Stimulated activated CD4-positive, alpha-beta T cell treated with anti-CD3 and anti-CD28 coated beads, Interleukin-1b, Interleukin-23, amount 100 ng/mL, for 24 hours (primary cell): ENCODE data around the gene SFXN2.
"Not testable (repeated sequence)": the region's sequence is repeated elsewhere in the genome, so short reads cannot be mapped to it uniquely, and the experiment has no call there.

Source experiments
- DNase-seq, 4 experiments: peaks; one replicate each; pipeline ENCODE4 v3.0.0-alpha.2; 2020; ENCODE audit warnings: low read depth in 4 of 4, low spot score in 1 of 4

The SFXN2 gene

GRCh38 chr10:102679596-102679995 lies 34.8 kb upstream of the SFXN2 start:
- no peak for DNase-seq

DNA sequence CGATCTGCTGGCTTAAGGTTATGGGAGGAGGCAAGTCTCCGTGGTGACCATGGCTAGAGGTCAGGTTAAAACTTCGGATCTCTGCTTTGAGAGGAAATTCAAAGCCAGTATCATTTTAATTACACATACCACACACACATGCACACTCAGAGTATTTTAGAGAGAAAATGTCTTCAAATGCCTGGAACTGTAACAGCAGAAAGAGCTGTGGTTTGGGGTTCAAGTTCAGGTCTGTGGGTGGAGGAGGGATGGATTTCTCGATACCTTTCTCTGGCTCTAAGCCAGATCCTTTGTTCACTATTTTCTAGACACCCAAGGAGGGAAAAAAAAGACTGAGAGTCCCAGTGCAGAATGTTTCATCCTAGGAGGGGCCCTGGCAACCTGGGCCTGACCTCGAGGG lies 32.7 kb upstream of the SFXN2 start:
- no peak for DNase-seq

GRCh38 chr10:102682416-102682815 lies 32.0 kb upstream of the SFXN2 start:
- no peak for DNase-seq

GRCh38 chr10:102682981-102683380 lies 31.5 kb upstream of the SFXN2 start:
- no peak for DNase-seq

DNA sequence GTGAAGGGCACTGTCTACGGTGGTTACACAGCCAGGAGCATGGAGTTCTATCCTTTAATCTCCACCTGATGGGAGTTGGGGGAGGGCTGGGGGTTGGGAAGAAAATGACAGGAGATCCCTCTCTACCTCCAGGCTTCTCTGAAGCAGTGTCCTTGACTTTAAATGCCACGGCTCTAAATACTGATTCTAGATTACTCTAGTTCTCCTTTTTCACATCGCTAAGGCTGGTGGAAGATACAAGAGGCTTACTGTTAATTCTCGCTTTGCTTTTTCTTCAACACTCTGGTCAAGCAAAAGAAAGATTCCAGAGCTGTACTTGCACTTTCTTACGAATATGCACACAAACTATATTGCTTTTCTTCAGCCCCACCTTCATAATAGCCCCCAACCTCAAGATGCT lies 30.7 kb upstream of the SFXN2 start:
- DNase-seq: no peak

- DNase-seq: no peak
Measured at GRCh38 chr10:102691285-102692066, 23.0 kb upstream of the SFXN2 start.

DNA sequence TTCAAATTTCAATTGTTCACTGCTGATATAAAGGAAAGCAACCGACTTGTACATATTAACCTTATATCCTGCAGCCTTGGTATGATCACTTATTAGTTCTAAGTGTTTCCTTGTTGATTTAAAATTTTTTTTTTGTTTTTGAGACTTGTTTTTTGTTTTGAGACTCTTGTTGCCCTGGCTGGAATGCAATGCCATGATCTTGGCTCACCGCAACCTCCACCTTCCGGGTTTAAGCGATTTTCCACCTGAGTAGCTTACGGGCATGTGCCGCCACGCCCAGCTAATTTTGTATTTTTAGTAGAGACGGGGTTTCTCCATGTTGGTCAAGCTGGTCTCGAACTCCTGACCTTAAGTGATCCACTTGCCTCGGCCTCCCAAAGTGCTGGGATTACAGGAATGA lies 19.0 kb upstream of the SFXN2 start:
- DNase-seq: not testable (repeated sequence)

GRCh38 chr10:102696736-102697135 lies 17.7 kb upstream of the SFXN2 start:
- no peak for DNase-seq

GRCh38 chr10:102698894-102699293 lies 15.5 kb upstream of the SFXN2 start:
- DNase-seq: no peak

- DNase-seq: no peak
Measured at GRCh38 chr10:102701272-102701671, 13.2 kb upstream of the SFXN2 start.

DNA sequence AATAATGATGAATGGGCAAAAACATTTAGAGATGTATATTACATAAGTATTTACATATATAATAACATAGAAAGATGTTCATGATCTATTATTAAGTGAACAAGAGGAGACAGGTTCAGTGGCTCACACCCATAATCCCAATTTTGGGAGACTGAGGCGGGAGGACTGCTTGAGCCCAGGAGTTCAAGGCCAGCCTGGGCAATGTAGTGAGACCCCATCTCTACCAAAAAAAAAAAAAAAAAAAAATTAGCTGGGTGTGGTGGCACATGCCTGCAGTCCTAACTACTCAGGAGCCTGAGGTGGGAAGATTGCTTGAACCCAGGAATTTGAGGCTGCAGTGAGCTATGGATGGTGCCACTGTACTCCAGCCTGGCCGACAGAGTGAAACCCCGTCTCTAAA lies 12.6 kb upstream of the SFXN2 start:
- no peak for DNase-seq

DNA sequence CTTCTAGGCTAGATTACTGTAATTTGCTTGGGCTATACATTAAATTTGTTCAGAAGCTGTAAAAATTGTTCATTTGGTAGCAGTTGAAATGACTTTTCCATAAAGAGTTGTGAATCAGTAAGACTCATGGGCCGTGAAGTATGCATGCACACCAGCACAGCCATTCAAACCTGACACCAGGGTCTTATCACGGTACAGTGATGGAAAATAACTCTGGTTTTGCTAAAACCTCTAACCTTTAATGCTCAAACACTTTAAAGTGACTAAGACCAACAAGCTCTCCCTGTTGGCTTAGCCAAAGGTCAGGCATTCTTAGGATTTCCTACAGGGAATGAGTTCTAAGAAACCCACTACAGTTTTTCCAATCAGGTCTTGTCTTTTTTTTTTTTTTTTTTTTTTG lies 11.7 kb upstream of the SFXN2 start:
- DNase-seq: no peak

DNA sequence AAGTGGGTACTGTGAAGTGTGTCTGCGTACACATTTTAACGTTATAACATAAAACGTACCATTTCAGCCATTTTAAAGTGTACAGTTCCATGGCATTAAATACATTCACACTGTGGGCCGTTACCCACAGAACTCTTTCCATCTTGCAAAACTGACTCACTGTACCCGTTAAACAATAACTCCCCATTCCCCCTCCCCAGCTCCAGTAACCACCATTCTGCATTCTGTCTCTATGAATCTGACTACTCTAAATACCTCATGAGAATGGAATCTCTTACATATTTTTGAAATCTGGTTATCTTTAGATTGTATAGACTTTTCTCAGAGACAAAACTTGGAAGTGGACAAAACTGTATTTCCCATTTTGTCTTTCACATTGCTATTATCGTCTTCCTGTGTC lies 9.5 kb upstream of the SFXN2 start:
- DNase-seq: no peak

- DNase-seq: no peak
Measured at GRCh38 chr10:102705531-102705930, 8.9 kb upstream of the SFXN2 start.

DNA sequence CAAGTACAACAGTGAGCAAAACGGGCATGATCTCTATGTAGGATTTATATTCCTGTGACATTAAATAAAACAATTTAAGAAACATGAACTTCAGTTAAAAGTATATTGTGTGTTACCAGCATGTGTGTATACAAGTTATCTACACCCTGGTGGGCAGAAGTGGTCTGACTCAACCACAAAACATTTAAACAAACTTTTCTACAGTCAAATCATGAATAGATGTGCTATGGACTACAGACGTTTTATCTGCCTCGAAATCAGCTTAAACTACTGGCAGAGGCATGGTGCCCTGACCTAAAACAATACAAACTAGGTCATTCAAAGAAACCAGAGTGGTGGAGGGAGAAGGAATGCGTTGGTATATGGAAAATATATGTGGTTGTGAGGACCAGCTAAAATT lies 3.8 kb upstream of the SFXN2 start:
- DNase-seq: no peak

GRCh38 chr10:102712089-102712488 lies 2.3 kb upstream of the SFXN2 start:
- no peak for DNase-seq

- DNase-seq: no peak
Measured at GRCh38 chr10:102712843-102713538, 1.4 kb upstream of the SFXN2 start.

- no peak for DNase-seq
Measured at GRCh38 chr10:102713539-102713813, 960 bp upstream of the SFXN2 start.

GRCh38 chr10:102713814-102714620 lies 419 bp upstream of the SFXN2 start, which contains the start of gene ARL3:
Gene ARL3 (minus strand): TSS chr10:102714397. CDS start chr10:102714275, 122 bp downstream.
- DNase-seq: peak; percentile 91 to 98 (median 94)

- no peak for DNase-seq
Measured at GRCh38 chr10:102715880-102716279, 1.4 kb downstream of the SFXN2 start.

GRCh38 chr10:102716900-102717565 lies 2.6 kb downstream of the SFXN2 start:
- DNase-seq: not testable (repeated sequence)
